ENCODE results near the gene RGS17. TPM values are rescaled to one million over a fixed set of nuclear protein-coding genes. Genes with fewer than 3 reads are reported as not detected.

Gene RGS17
- total RNA-seq, 2 experiments from 2014 or later, result not detected

GRCh38 chr6:153044295-153044694 is 86.8 kb downstream of the RGS17 start:
- Mint-ChIP-seq H3K27me3 (ENCODE audit: low read depth) (peaks cover 2% of the 10 kb centered on the region), H3K9me3 (ENCODE audit: insufficient read depth) (no peaks in the 10 kb centered on the region), H3K4me1 (ENCODE audit: low read depth) (no peaks in the 10 kb centered on the region), H3K4me3 (no peak overlapping the region), H3K27ac (no peak overlapping the region), H3K36me3 (ENCODE audit: low read depth) (no peaks in the 10 kb centered on the region)
- ATAC-seq (no peak), DNase-seq (no peak)
- POLR2A ChIA-PET, result no interaction called here
- CTCF ChIA-PET, result no interaction called here

GRCh38 chr6:153043719-153044118 is 87.4 kb downstream of the RGS17 start:
- peaks cover 2% of the 10 kb centered on the region for H3K27me3 Mint-ChIP-seq (ENCODE audit: low read depth)

GRCh38 chr6:153038378-153039057 is 92.6 kb downstream of the RGS17 start:
- H3K27me3 Mint-ChIP-seq (ENCODE audit: low read depth), result no peaks in the 10 kb centered on the region
- ATAC-seq (no peak), DNase-seq (no peak)
- H3K4me1 Mint-ChIP-seq (ENCODE audit: low read depth), result no peaks in the 10 kb centered on the region
- no peak overlapping the region for H3K4me3 Mint-ChIP-seq
- POLR2A ChIA-PET, result no interaction called here
- H3K27ac Mint-ChIP-seq, result no peak overlapping the region
- no peaks in the 10 kb centered on the region for H3K36me3 Mint-ChIP-seq (ENCODE audit: low read depth)
- no peaks in the 10 kb centered on the region for H3K9me3 Mint-ChIP-seq (ENCODE audit: insufficient read depth)
- CTCF ChIA-PET, result interaction anchor here (1.4 kb wide), 1 partner anchor 14 kb away, joined by 6 read pairs; no protein-coding TSS in a partner anchor

More at GRCh38 chr6:153043719-153044118, 87.4 kb downstream of the RGS17 start:
- DNase-seq (no peak), ATAC-seq (no peak)
- ChIA-PET CTCF (no interaction called here), POLR2A (no interaction called here)
- H3K27ac Mint-ChIP-seq, result no peak overlapping the region
- H3K4me1 Mint-ChIP-seq (ENCODE audit: low read depth), result no peaks in the 10 kb centered on the region
- no peaks in the 10 kb centered on the region for H3K9me3 Mint-ChIP-seq (ENCODE audit: insufficient read depth)
- no peak overlapping the region for H3K4me3 Mint-ChIP-seq
- no peaks in the 10 kb centered on the region for H3K36me3 Mint-ChIP-seq (ENCODE audit: low read depth)

GRCh38 chr6:153034139-153034538 is 96.9 kb downstream of the RGS17 start:
- H3K4me3 Mint-ChIP-seq, result no peak overlapping the region
- peaks cover 12% of the 10 kb centered on the region for H3K27me3 Mint-ChIP-seq (ENCODE audit: low read depth)
- ATAC-seq (no peak), DNase-seq (no peak)
- H3K4me1 Mint-ChIP-seq (ENCODE audit: low read depth), result no peaks in the 10 kb centered on the region
- no peak overlapping the region for H3K27ac Mint-ChIP-seq
- ChIA-PET CTCF (no interaction called here), POLR2A (no interaction called here)
- H3K36me3 Mint-ChIP-seq (ENCODE audit: low read depth), result no peaks in the 10 kb centered on the region
- H3K9me3 Mint-ChIP-seq (ENCODE audit: insufficient read depth), result no peaks in the 10 kb centered on the region

- POLR2A ChIA-PET, result no interaction called here
- Mint-ChIP-seq H3K4me3 (no peak overlapping the region), H3K9me3 (ENCODE audit: insufficient read depth) (no peaks in the 10 kb centered on the region), H3K36me3 (ENCODE audit: low read depth) (no peaks in the 10 kb centered on the region), H3K27me3 (ENCODE audit: low read depth) (peaks cover 19% of the 10 kb centered on the region), H3K27ac (no peak overlapping the region), H3K4me1 (ENCODE audit: low read depth) (no peaks in the 10 kb centered on the region)
- CTCF ChIA-PET, result interaction anchor here (1.5 to 1.7 kb wide), 2 partner anchors 84 to 280 kb away, joined by 3 to 4 read pairs; no protein-coding TSS in a partner anchor
- no peak for ATAC-seq
- DNase-seq, result no peak
Measured at GRCh38 chr6:153032255-153032882, 98.7 kb downstream of the RGS17 start.

- CTCF ChIA-PET, result interaction anchor here (1.7 kb wide), 1 partner anchor 281 kb away, joined by 4 read pairs; no protein-coding TSS in a partner anchor
- POLR2A ChIA-PET, result no interaction called here
- H3K9me3 Mint-ChIP-seq (ENCODE audit: insufficient read depth), result no peaks in the 10 kb centered on the region
- ATAC-seq (no peak), DNase-seq (no peak)
- no peak overlapping the region for H3K27ac Mint-ChIP-seq
- H3K4me3 Mint-ChIP-seq, result no peak overlapping the region
- H3K36me3 Mint-ChIP-seq (ENCODE audit: low read depth), result no peaks in the 10 kb centered on the region
- H3K4me1 Mint-ChIP-seq (ENCODE audit: low read depth), result no peaks in the 10 kb centered on the region
- peaks cover 19% of the 10 kb centered on the region for H3K27me3 Mint-ChIP-seq (ENCODE audit: low read depth)
Measured at GRCh38 chr6:153031335-153031955, 99.6 kb downstream of the RGS17 start.

- Mint-ChIP-seq H3K4me1 (ENCODE audit: low read depth) (no peaks in the 10 kb centered on the region), H3K27me3 (ENCODE audit: low read depth) (peaks cover 22% of the 10 kb centered on the region), H3K4me3 (no peak overlapping the region), H3K9me3 (ENCODE audit: insufficient read depth) (no peaks in the 10 kb centered on the region), H3K36me3 (ENCODE audit: low read depth) (no peaks in the 10 kb centered on the region), H3K27ac (no peak overlapping the region)
- ChIA-PET POLR2A (no interaction called here), CTCF (no interaction called here)
- ATAC-seq (no peak), DNase-seq (no peak)
Measured at GRCh38 chr6:153028963-153029362, 102.1 kb downstream of the RGS17 start.

- Mint-ChIP-seq H3K9me3 (ENCODE audit: insufficient read depth) (no peaks in the 10 kb centered on the region), H3K4me3 (no peak overlapping the region), H3K36me3 (ENCODE audit: low read depth) (no peaks in the 10 kb centered on the region), H3K27ac (no peak overlapping the region), H3K4me1 (ENCODE audit: low read depth) (no peaks in the 10 kb centered on the region), H3K27me3 (ENCODE audit: low read depth) (peaks cover 25% of the 10 kb centered on the region)
- CTCF ChIA-PET, result no interaction called here
- no peak for ATAC-seq
- no peak for DNase-seq
- POLR2A ChIA-PET, result no interaction called here
Measured at GRCh38 chr6:153028286-153028685, 102.8 kb downstream of the RGS17 start.

GRCh38 chr6:153027480-153027879 is 103.6 kb downstream of the RGS17 start:
- Mint-ChIP-seq H3K36me3 (ENCODE audit: low read depth) (no peaks in the 10 kb centered on the region), H3K27ac (no peak overlapping the region), H3K27me3 (ENCODE audit: low read depth) (peaks cover 25% of the 10 kb centered on the region), H3K9me3 (ENCODE audit: insufficient read depth) (no peaks in the 10 kb centered on the region), H3K4me3 (no peak overlapping the region), H3K4me1 (ENCODE audit: low read depth) (no peaks in the 10 kb centered on the region)
- DNase-seq, result no peak
- ChIA-PET POLR2A (interaction anchor here (0.5 kb wide), 1 partner anchor 1551 kb away, joined by 3 read pairs; no protein-coding TSS in a partner anchor), CTCF (interaction anchor here (0.8 kb wide), 1 partner anchor 79 kb away, joined by 3 read pairs; no protein-coding TSS in a partner anchor)
- no peak for ATAC-seq

GRCh38 chr6:153024709-153025017 is 106.4 kb downstream of the RGS17 start:
- DNase-seq (no peak), ATAC-seq (no peak)
- Mint-ChIP-seq H3K27ac (no peak overlapping the region), H3K4me1 (ENCODE audit: low read depth) (no peaks in the 10 kb centered on the region), H3K9me3 (ENCODE audit: insufficient read depth) (no peaks in the 10 kb centered on the region), H3K4me3 (no peak overlapping the region), H3K27me3 (ENCODE audit: low read depth) (peaks cover 13% of the 10 kb centered on the region), H3K36me3 (ENCODE audit: low read depth) (no peaks in the 10 kb centered on the region)
- ChIA-PET POLR2A (no interaction called here), CTCF (interaction anchor here (1.0 to 2.5 kb wide), 5 partner anchors 11 to 70 kb away, joined by 3 to 17 read pairs (median 5); no protein-coding TSS in a partner anchor)

GRCh38 chr6:153023977-153024708 is 106.9 kb downstream of the RGS17 start:
- no peaks in the 10 kb centered on the region for H3K4me1 Mint-ChIP-seq (ENCODE audit: low read depth)
- ChIA-PET POLR2A (no interaction called here), CTCF (interaction anchor here (0.7 to 2.5 kb wide), 6 partner anchors 10 to 311 kb away, joined by 3 to 17 read pairs (median 4); no protein-coding TSS in a partner anchor)
- H3K27ac Mint-ChIP-seq, result no peak overlapping the region
- H3K27me3 Mint-ChIP-seq (ENCODE audit: low read depth), result peaks cover 13% of the 10 kb centered on the region
- DNase-seq (peak; percentile 63), ATAC-seq (peak; percentile 99)
- no peaks in the 10 kb centered on the region for H3K9me3 Mint-ChIP-seq (ENCODE audit: insufficient read depth)
- H3K36me3 Mint-ChIP-seq (ENCODE audit: low read depth), result no peaks in the 10 kb centered on the region
- no peak overlapping the region for H3K4me3 Mint-ChIP-seq

- ChIA-PET CTCF (no interaction called here), POLR2A (no interaction called here)
- Mint-ChIP-seq H3K27ac (no peak overlapping the region), H3K4me1 (ENCODE audit: low read depth) (no peaks in the 10 kb centered on the region), H3K36me3 (ENCODE audit: low read depth) (no peaks in the 10 kb centered on the region), H3K27me3 (ENCODE audit: low read depth) (peaks cover 13% of the 10 kb centered on the region), H3K9me3 (ENCODE audit: insufficient read depth) (no peaks in the 10 kb centered on the region), H3K4me3 (no peak overlapping the region)
- no peak for ATAC-seq
- no peak for DNase-seq
Measured at GRCh38 chr6:153018355-153018754, 112.7 kb downstream of the RGS17 start.
